Measurements from ENCODE around the gene TIGD1. TPM values are rescaled to one million over a fixed set of nuclear protein-coding genes. Genes with fewer than 3 reads are reported as not detected.

TIGD1 gene
- total RNA-seq, 1 experiment from 2014 or later, result 5.1 TPM

DNA sequence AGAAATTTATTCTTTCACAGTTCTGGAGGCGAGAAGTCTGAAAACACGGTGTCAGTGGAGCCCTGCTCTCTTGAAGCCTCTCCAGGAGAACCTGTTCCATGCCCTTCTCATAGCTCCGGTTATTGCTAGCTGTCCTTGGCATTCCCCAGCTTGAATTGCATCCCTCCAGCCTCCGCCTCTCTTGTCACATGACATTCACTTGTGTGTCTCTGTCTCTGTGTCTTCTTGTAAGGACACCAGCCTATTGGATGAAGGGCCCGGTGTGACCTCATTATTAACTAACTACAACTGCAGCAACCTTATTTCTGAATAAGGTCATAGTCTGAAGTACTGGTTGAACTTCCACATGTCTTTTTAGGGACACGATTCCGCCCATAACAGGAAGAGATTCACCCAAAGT lies 34.7 kb downstream of the TIGD1 start:
- no TSS peak for BruUV-seq (replicated peaks)
- Histone ChIP-seq H3K4me1 (ENCODE audit: control insufficient read depth, insufficient read depth, low read length) (no peaks in the 10 kb centered on the region), H3K27me3 (ENCODE audit: control insufficient read depth, insufficient read depth, low read length) (no peaks in the 10 kb centered on the region), H3K9me3 (ENCODE audit: control insufficient read depth, insufficient read depth, low read depth, low read length) (no peaks in the 10 kb centered on the region), H3K27ac (ENCODE audit: low read length) (no peak overlapping the region), H3K4me3 (ENCODE audit: low read depth in 2 of 2, low read length in 2 of 2) (no peak overlapping the region), H3K36me3 (ENCODE audit: control insufficient read depth, insufficient read depth, low read length) (no peaks in the 10 kb centered on the region)
- no peak for ATAC-seq
- intact Hi-C loops (cut with micrococcal nuclease; ENCODE audit: unreplicated experiment) (no loop called here), in situ Hi-C loops (cut with HindIII; ENCODE audit: low pct_unique_long_range_greater_than_20kb, low sequenced_read_pairs) (no loop called here)
- CTCF ChIA-PET, result interaction anchor here (1.1 kb wide), 1 partner anchor 8 kb away, joined by 3 read pairs; no protein-coding TSS in a partner anchor
- POLR2A ChIA-PET, result no interaction called here
- TF ChIP-seq POLR2AphosphoS5 (IDR thresholded peaks at IDR 0.05; ENCODE audit: low read depth, low read length) (no peak), TCF7L2 (IDR thresholded peaks at IDR 0.05; ENCODE audit: low read depth, low read length) (no peak), SIN3A (IDR thresholded peaks at IDR 0.05; ENCODE audit: borderline replicate concordance, insufficient read depth, low read depth, low read length) (no peak)
- TF ChIP-seq, protein P1, sequence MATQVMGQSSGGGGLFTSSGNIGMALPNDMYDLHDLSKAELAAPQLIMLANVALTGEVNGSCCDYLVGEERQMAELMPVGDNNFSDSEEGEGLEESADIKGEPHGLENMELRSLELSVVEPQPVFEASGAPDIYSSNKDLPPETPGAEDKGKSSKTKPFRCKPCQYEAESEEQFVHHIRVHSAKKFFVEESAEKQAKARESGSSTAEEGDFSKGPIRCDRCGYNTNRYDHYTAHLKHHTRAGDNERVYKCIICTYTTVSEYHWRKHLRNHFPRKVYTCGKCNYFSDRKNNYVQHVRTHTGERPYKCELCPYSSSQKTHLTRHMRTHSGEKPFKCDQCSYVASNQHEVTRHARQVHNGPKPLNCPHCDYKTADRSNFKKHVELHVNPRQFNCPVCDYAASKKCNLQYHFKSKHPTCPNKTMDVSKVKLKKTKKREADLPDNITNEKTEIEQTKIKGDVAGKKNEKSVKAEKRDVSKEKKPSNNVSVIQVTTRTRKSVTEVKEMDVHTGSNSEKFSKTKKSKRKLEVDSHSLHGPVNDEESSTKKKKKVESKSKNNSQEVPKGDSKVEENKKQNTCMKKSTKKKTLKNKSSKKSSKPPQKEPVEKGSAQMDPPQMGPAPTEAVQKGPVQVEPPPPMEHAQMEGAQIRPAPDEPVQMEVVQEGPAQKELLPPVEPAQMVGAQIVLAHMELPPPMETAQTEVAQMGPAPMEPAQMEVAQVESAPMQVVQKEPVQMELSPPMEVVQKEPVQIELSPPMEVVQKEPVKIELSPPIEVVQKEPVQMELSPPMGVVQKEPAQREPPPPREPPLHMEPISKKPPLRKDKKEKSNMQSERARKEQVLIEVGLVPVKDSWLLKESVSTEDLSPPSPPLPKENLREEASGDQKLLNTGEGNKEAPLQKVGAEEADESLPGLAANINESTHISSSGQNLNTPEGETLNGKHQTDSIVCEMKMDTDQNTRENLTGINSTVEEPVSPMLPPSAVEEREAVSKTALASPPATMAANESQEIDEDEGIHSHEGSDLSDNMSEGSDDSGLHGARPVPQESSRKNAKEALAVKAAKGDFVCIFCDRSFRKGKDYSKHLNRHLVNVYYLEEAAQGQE (IDR thresholded peaks at IDR 0.05; ENCODE audit: insufficient read depth in 1 of 2, low read depth in 2 of 2, low read length in 1 of 2), result no peak
- TF ChIP-seq, protein P2, sequence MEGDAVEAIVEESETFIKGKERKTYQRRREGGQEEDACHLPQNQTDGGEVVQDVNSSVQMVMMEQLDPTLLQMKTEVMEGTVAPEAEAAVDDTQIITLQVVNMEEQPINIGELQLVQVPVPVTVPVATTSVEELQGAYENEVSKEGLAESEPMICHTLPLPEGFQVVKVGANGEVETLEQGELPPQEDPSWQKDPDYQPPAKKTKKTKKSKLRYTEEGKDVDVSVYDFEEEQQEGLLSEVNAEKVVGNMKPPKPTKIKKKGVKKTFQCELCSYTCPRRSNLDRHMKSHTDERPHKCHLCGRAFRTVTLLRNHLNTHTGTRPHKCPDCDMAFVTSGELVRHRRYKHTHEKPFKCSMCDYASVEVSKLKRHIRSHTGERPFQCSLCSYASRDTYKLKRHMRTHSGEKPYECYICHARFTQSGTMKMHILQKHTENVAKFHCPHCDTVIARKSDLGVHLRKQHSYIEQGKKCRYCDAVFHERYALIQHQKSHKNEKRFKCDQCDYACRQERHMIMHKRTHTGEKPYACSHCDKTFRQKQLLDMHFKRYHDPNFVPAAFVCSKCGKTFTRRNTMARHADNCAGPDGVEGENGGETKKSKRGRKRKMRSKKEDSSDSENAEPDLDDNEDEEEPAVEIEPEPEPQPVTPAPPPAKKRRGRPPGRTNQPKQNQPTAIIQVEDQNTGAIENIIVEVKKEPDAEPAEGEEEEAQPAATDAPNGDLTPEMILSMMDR (IDR thresholded peaks at IDR 0.05), result no peak
- no peak for DNase-seq (ENCODE audit: low read depth, low spot score)

DNA sequence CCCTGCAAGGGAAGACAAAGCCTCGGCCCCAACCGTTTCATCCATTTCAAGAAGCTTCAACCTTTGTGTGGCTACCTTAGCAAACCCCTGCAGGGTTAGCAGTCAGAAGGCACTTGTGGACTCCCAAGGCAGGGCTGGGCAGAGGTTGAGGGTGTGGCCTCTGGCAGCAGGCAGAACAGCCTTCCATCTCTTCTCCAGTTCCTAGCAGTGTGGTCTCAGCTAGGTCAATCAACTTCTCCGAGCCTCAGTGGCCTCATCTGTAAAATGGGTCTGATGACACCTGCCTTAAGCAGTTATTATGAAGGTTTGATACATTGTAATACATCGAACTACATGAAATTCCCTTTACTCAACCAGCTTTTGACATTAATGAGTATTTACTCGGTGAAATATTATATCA lies 37.0 kb downstream of the TIGD1 start:
- BruUV-seq (replicated peaks), result no TSS peak
- in situ Hi-C loops (cut with HindIII; ENCODE audit: low pct_unique_long_range_greater_than_20kb, low sequenced_read_pairs), result no loop called here
- POLR2A ChIA-PET, result no interaction called here

More for the DNA sequence above, 37.0 kb downstream of the TIGD1 start:
- H3K9me3 ChIP-seq (ENCODE audit: control insufficient read depth, insufficient read depth, low read depth, low read length), result no peaks in the 10 kb centered on the region
- ATAC-seq, result no peak
- CTCF ChIA-PET, result no interaction called here
- no peak for DNase-seq (ENCODE audit: low read depth, low spot score)
- H3K4me3 ChIP-seq (ENCODE audit: low read depth in 2 of 2, low read length in 2 of 2), result no peak overlapping the region
- intact Hi-C loops (cut with micrococcal nuclease; ENCODE audit: unreplicated experiment), result no loop called here
- TF ChIP-seq SIN3A (IDR thresholded peaks at IDR 0.05; ENCODE audit: borderline replicate concordance, insufficient read depth, low read depth, low read length) (no peak), TCF7L2 (IDR thresholded peaks at IDR 0.05; ENCODE audit: low read depth, low read length) (no peak)
- TF ChIP-seq, protein P1 (IDR thresholded peaks at IDR 0.05; ENCODE audit: insufficient read depth in 1 of 2, low read depth in 2 of 2, low read length in 1 of 2), result no peak
- H3K4me1 ChIP-seq (ENCODE audit: control insufficient read depth, insufficient read depth, low read length), result no peaks in the 10 kb centered on the region
- H3K27ac ChIP-seq (ENCODE audit: low read length), result no peak overlapping the region
- no peaks in the 10 kb centered on the region for H3K27me3 ChIP-seq (ENCODE audit: control insufficient read depth, insufficient read depth, low read length)
- no peaks in the 10 kb centered on the region for H3K36me3 ChIP-seq (ENCODE audit: control insufficient read depth, insufficient read depth, low read length)
